Central memory CD8-positive, alpha-beta T cell (primary cell): ENCODE results near the gene UPK1B.

ENCODE experiments used
- ATAC-seq: fragments of 150-1000 bp; cut with Tn5 transposase; replicated peaks from 2 replicates; pipeline ENCODE4 v1.10.0; 2022; ENCODE audit warnings: mild to moderate bottlenecking, moderate FRiP score, moderate number of reproducible peaks; ENCODE audit not compliant: poor library complexity, severe bottlenecking; ENCODE audit errors: extremely low read depth
- DNase-seq, 2 donors: peaks; one replicate each; pipeline ENCODE4 v3.0.0; 2021; ENCODE audit warnings: low spot score in 2 of 2
- H3K27ac Mint-ChIP-seq: one replicate; pipeline ENCODE4 v1.8.0; 2022; ENCODE audit warnings: low read depth, mild to moderate bottlenecking, moderate library complexity, mixed read lengths
- H3K27me3 Mint-ChIP-seq: one replicate; pipeline ENCODE4 v1.8.0; 2022; ENCODE audit warnings: mixed read lengths
- H3K36me3 Mint-ChIP-seq: one replicate; pipeline ENCODE4 v1.8.0; 2022; ENCODE audit warnings: mild to moderate bottlenecking, moderate library complexity, mixed read lengths; ENCODE audit not compliant: insufficient read depth
- H3K4me1 Mint-ChIP-seq: one replicate; pipeline ENCODE4 v1.8.0; 2022; ENCODE audit warnings: mixed read lengths
- H3K4me3 Mint-ChIP-seq: one replicate; pipeline ENCODE4 v1.8.0; 2022; ENCODE audit warnings: mild to moderate bottlenecking, moderate library complexity, mixed read lengths
- H3K9me3 Mint-ChIP-seq: one replicate; pipeline ENCODE4 v1.8.0; 2022; ENCODE audit warnings: mixed read lengths

UPK1B gene

DNA sequence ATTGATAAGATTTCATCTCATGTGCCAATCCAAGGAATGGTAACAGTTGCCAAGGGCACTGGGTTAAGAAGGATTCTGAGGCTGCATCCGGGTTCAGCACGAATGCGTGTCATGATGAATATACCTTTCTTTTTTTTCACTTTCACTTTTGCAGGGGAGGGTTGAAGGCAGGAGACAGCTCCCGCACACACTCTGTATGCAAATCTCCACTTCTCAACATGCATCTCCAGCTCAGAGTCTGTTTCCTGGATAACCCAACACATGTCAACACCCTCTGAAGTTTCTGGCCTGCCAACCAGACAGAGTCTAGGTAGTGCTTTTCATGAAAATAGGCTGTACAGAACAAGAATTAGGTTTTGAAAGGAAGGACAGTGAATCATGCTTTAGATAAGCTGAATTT lies 45.7 kb downstream of the UPK1B start:
- H3K9me3 Mint-ChIP-seq = no peaks in the 10 kb centered on the region
- H3K27me3 Mint-ChIP-seq = no peaks in the 10 kb centered on the region
- H3K27ac Mint-ChIP-seq = peak overlapping the region; percentile 90
- H3K4me3 Mint-ChIP-seq = no peak overlapping the region
- peaks cover 20% of the 10 kb centered on the region for H3K4me1 Mint-ChIP-seq
- DNase-seq (no peak), ATAC-seq (peak; percentile 73)
- peaks cover 56% of the 10 kb centered on the region for H3K36me3 Mint-ChIP-seq

DNA sequence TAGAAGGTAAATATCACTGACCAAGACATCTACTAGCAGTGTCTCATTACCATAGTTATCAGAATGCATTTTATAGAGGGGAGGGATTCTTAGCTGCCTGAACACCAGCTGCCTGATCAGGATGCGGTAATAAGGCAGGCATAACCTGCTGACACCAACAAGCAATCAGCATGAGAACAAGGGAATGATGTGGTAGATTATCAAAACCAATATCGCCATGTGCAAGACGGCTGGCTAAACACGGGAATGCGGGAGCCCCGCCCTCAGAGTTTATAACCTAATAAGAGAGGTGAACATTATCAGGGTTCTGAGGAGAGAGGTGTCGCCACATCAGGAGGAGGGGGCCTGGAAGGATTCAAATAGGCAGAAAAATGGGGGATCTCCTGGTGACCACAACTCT lies 46.8 kb downstream of the UPK1B start:
- H3K4me1 Mint-ChIP-seq = peaks cover 20% of the 10 kb centered on the region
- H3K27ac Mint-ChIP-seq = peak overlapping the region; percentile 90
- H3K9me3 Mint-ChIP-seq = no peaks in the 10 kb centered on the region
- DNase-seq = no peak
- ATAC-seq = no peak
- peaks cover 49% of the 10 kb centered on the region for H3K36me3 Mint-ChIP-seq
- no peaks in the 10 kb centered on the region for H3K27me3 Mint-ChIP-seq
- no peak overlapping the region for H3K4me3 Mint-ChIP-seq

DNA sequence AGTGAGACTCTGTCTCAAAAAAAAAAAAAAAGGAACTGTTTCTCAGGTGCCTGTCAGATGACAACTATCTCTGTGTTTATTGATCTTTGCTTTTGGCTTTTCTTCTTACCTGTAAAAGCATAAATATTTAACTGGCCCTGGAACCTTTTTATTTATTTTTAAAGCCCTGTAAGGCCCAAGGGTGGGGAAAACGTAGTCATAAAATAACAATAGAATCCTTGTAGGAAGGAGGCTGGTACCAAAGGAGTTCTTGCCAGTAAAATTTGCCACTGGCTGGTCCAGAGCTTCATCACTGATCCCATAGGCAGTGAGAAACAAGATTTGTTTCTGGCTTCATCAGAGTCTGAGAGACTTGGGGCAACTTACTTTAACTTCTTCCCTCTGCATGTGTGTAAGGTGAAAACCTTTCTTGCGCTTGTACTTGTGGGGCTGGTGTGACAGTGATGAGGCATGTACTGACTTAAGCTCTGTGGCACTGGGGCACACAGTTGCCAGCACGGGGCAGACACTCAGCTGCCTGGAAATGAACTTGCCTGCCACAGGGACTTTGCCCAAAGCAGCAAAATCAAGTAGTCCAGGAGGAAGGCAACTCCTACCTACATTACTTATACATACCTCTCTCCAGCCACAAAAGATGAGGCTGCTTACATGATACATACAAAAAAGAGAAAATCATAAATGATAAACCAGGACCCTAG lies 47.7 kb downstream of the UPK1B start:
- Mint-ChIP-seq H3K4me1 (peaks cover 20% of the 10 kb centered on the region), H3K27me3 (no peaks in the 10 kb centered on the region), H3K9me3 (no peaks in the 10 kb centered on the region), H3K36me3 (peaks cover 39% of the 10 kb centered on the region), H3K4me3 (no peak overlapping the region), H3K27ac (no peak overlapping the region)
- no peak for DNase-seq
- ATAC-seq = no peak

GRCh38 chr3:119221779-119222320 lies 48.5 kb downstream of the UPK1B start:
- Mint-ChIP-seq H3K36me3 (peaks cover 40% of the 10 kb centered on the region), H3K27me3 (no peaks in the 10 kb centered on the region), H3K9me3 (no peaks in the 10 kb centered on the region), H3K27ac (no peak overlapping the region), H3K4me3 (no peak overlapping the region), H3K4me1 (peaks cover 20% of the 10 kb centered on the region)
- ATAC-seq (no peak), DNase-seq (no peak)

DNA sequence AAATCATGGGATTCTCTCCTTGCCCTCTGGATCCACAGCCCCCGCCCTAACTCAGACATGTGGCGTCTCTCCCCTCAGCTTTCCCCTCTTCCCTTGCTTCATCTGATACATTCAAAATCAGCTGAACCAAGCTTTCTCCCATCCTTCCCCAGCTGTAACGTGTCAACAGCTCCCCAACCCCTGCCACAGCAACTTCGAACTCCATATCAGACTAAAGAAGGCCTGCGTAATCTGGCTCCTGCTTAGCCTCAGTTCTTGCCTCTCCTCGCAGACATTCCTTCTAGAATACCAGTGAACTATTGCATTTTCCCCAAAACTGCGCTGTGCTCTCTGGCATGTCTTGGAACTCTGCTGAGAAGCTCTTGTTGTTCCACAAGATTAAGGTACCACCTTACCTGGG lies 49.0 kb downstream of the UPK1B start:
- no peak overlapping the region for H3K27ac Mint-ChIP-seq
- DNase-seq (no peak), ATAC-seq (no peak)
- H3K4me3 Mint-ChIP-seq = no peak overlapping the region
- peaks cover 22% of the 10 kb centered on the region for H3K4me1 Mint-ChIP-seq
- H3K9me3 Mint-ChIP-seq = no peaks in the 10 kb centered on the region
- no peaks in the 10 kb centered on the region for H3K27me3 Mint-ChIP-seq
- H3K36me3 Mint-ChIP-seq = peaks cover 37% of the 10 kb centered on the region

- H3K4me1 Mint-ChIP-seq = peaks cover 24% of the 10 kb centered on the region
- H3K36me3 Mint-ChIP-seq = peaks cover 35% of the 10 kb centered on the region
- no peak overlapping the region for H3K4me3 Mint-ChIP-seq
- DNase-seq (no peak), ATAC-seq (no peak)
- H3K9me3 Mint-ChIP-seq = no peaks in the 10 kb centered on the region
- H3K27ac Mint-ChIP-seq = no peak overlapping the region
- no peaks in the 10 kb centered on the region for H3K27me3 Mint-ChIP-seq
These were observed 50.1 kb downstream of the UPK1B start for GRCh38 chr3:119223511-119223910.

GRCh38 chr3:119225121-119225520 lies 51.7 kb downstream of the UPK1B start:
- peaks cover 10% of the 10 kb centered on the region for H3K4me1 Mint-ChIP-seq
- H3K9me3 Mint-ChIP-seq = no peaks in the 10 kb centered on the region
- no peaks in the 10 kb centered on the region for H3K27me3 Mint-ChIP-seq
- H3K27ac Mint-ChIP-seq = no peak overlapping the region
- DNase-seq = no peak
- no peak for ATAC-seq
- H3K4me3 Mint-ChIP-seq = no peak overlapping the region
- H3K36me3 Mint-ChIP-seq = peaks cover 35% of the 10 kb centered on the region

GRCh38 chr3:119227070-119227850 lies 53.9 kb downstream of the UPK1B start:
- DNase-seq (no peak), ATAC-seq (no peak)
- Mint-ChIP-seq H3K36me3 (peaks cover 36% of the 10 kb centered on the region), H3K27me3 (no peaks in the 10 kb centered on the region), H3K27ac (no peak overlapping the region), H3K4me1 (peaks cover 9% of the 10 kb centered on the region), H3K4me3 (no peak overlapping the region), H3K9me3 (no peaks in the 10 kb centered on the region)

GRCh38 chr3:119228373-119229145 lies 55.2 kb downstream of the UPK1B start:
- DNase-seq (no peak), ATAC-seq (no peak)
- Mint-ChIP-seq H3K27ac (no peak overlapping the region), H3K4me3 (no peak overlapping the region), H3K4me1 (peaks cover 11% of the 10 kb centered on the region), H3K9me3 (no peaks in the 10 kb centered on the region), H3K27me3 (no peaks in the 10 kb centered on the region), H3K36me3 (peaks cover 33% of the 10 kb centered on the region)

- H3K4me3 Mint-ChIP-seq = no peak overlapping the region
- ATAC-seq = no peak
- H3K27me3 Mint-ChIP-seq = no peaks in the 10 kb centered on the region
- peaks cover 11% of the 10 kb centered on the region for H3K4me1 Mint-ChIP-seq
- peaks cover 30% of the 10 kb centered on the region for H3K36me3 Mint-ChIP-seq
- no peak overlapping the region for H3K27ac Mint-ChIP-seq
- H3K9me3 Mint-ChIP-seq = no peaks in the 10 kb centered on the region
- no peak for DNase-seq
These were observed 55.8 kb downstream of the UPK1B start for GRCh38 chr3:119229190-119229589.

DNA sequence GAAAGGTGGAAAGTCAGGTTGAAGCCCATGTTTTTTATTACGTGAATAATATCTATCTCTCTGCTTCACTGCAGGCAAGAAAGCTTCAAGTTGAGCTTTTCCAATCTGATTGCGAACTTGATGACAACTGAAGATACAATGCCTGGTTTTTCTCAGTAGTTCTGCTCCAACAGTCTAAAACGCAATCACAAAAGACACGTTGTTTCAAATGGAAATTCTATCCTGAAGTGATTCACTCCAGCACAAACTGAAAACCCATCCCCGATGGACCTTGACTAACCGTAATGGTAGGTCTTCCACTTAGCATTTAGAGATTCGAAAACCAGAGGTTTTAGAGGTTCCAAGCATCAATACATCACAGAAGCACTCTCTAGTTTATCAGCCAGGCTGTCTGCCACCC lies 56.7 kb downstream of the UPK1B start:
- Mint-ChIP-seq H3K27ac (no peak overlapping the region), H3K9me3 (no peaks in the 10 kb centered on the region), H3K4me1 (peaks cover 12% of the 10 kb centered on the region), H3K4me3 (no peak overlapping the region), H3K36me3 (peaks cover 35% of the 10 kb centered on the region), H3K27me3 (no peaks in the 10 kb centered on the region)
- ATAC-seq (no peak), DNase-seq (no peak)

GRCh38 chr3:119230745-119231144 lies 57.3 kb downstream of the UPK1B start:
- DNase-seq (no peak), ATAC-seq (no peak)
- Mint-ChIP-seq H3K4me1 (peaks cover 19% of the 10 kb centered on the region), H3K4me3 (no peak overlapping the region), H3K36me3 (peaks cover 41% of the 10 kb centered on the region), H3K9me3 (no peaks in the 10 kb centered on the region), H3K27me3 (no peaks in the 10 kb centered on the region), H3K27ac (no peak overlapping the region)
